HEK293 (cell line): ENCODE measurements around the gene RHEX.

Source experiments
- CTCF ChIA-PET: fragments of 350-600 bp; formaldehyde crosslinking; extraction: SDS; loops from one replicate; lab custom pipeline; 2021; ENCODE audit warnings: antibody characterized with exemption; lab: Yijun Ruan, JAX
- POLR2A ChIA-PET: fragments of 300-600 bp; formaldehyde crosslinking; extraction: SDS; loops from one replicate; lab custom pipeline; 2020; ENCODE audit warnings: antibody characterized with exemption, inconsistent platforms; lab: Yijun Ruan, JAX
- H3K27ac ChIP-seq: fragments of 200-500 bp; sonication (Bioruptor generic); 2 replicates; pipeline ENCODE4 v1.5.1; 2014; ENCODE audit warnings: low read depth, low read length, control low read depth, inconsistent platforms; ENCODE audit errors: extremely low read depth
- H3K36me3 ChIP-seq, 2 experiments: fragments of 200-500 bp in 1 of 2; sonication (Bioruptor generic) in 1 of 2; 1 replicate in 1 of 2; 2 replicates in 1 of 2; pipeline ENCODE4 v1.5.1; 2014 to 2017; ENCODE audit warnings: inconsistent platforms in 2 of 2, low read length in 2 of 2; ENCODE audit not compliant: control insufficient read depth in 2 of 2, insufficient read depth in 1 of 2
- H3K4me1 ChIP-seq: fragments of 200-500 bp; sonication (Bioruptor generic); 2 replicates; pipeline ENCODE4 v1.5.1; 2014; ENCODE audit warnings: mild to moderate bottlenecking, low read length, inconsistent platforms; ENCODE audit not compliant: control insufficient read depth, insufficient read depth
- H3K4me3 ChIP-seq: 2 replicates; pipeline ENCODE4 v1.5.1; 2011; ENCODE audit warnings: low read depth, mild to moderate bottlenecking, control low read depth, low read length, moderate library complexity
- H3K9me3 ChIP-seq: fragments of 200-500 bp; sonication (Bioruptor generic); 2 replicates; pipeline ENCODE4 v1.5.1; 2014; ENCODE audit warnings: low read depth, low read length, inconsistent platforms; ENCODE audit not compliant: control insufficient read depth, insufficient read depth
- GLI4 ChIP-seq: fragments of 450-650 bp; formaldehyde crosslinking; IDR thresholded peaks from 2 replicates; pipeline ENCODE4 v1.5.1; 2016; ENCODE audit warnings: missing biosample characterization, missing genetic modification characterization
- HOXC10 ChIP-seq: sonication (generic); formaldehyde crosslinking; IDR thresholded peaks from 2 replicates; pipeline ENCODE4 v1.8.1; 2023; ENCODE audit warnings: mild to moderate bottlenecking, missing genetic modification reagents
- MYNN ChIP-seq: fragments of 450-650 bp; formaldehyde crosslinking; IDR thresholded peaks from 2 replicates; pipeline ENCODE4 v1.5.1; 2016; ENCODE audit warnings: missing biosample characterization, missing genetic modification characterization, borderline replicate concordance
- ZEB2 ChIP-seq: fragments of 450-650 bp; formaldehyde crosslinking; IDR thresholded peaks from 2 replicates; pipeline ENCODE4 v1.5.1; 2016; ENCODE audit warnings: missing biosample characterization, missing genetic modification characterization
- ZFP69B ChIP-seq: fragments of 450-650 bp; formaldehyde crosslinking; IDR thresholded peaks from 2 replicates; pipeline ENCODE4 v1.5.1; 2016; ENCODE audit warnings: missing biosample characterization, missing genetic modification characterization
- ZIC2 ChIP-seq: fragments of 450-650 bp; formaldehyde crosslinking; IDR thresholded peaks from 2 replicates; pipeline ENCODE4 v1.5.1; 2016; ENCODE audit warnings: missing biosample characterization, missing genetic modification characterization
- ZNF174 ChIP-seq: fragments of 450-650 bp; formaldehyde crosslinking; IDR thresholded peaks from 2 replicates; pipeline ENCODE4 v1.5.0; 2017; ENCODE audit warnings: missing biosample characterization, mild to moderate bottlenecking, missing genetic modification characterization
- ZNF19 ChIP-seq: fragments of 450-650 bp; formaldehyde crosslinking; IDR thresholded peaks from 2 replicates; pipeline ENCODE4; 2016; ENCODE audit warnings: missing biosample characterization, missing genetic modification characterization, low read depth
- ZNF404 ChIP-seq: fragments of 450-650 bp; formaldehyde crosslinking; IDR thresholded peaks from 2 replicates; pipeline ENCODE4 v1.5.1; 2017; ENCODE audit warnings: missing biosample characterization, missing genetic modification characterization
- ZNF777 ChIP-seq: fragments of 450-650 bp; formaldehyde crosslinking; IDR thresholded peaks from 2 replicates; pipeline ENCODE4 v1.5.1; 2017; ENCODE audit warnings: missing biosample characterization, missing genetic modification characterization, borderline replicate concordance
- TF ChIP-seq, protein P1 (sequence below): fragments of 450-650 bp; formaldehyde crosslinking; IDR thresholded peaks from 2 replicates; pipeline ENCODE4 v1.5.1; 2016; ENCODE audit warnings: missing biosample characterization, missing genetic modification characterization
- TF ChIP-seq, protein P2 (sequence below): fragments of 450-650 bp; formaldehyde crosslinking; IDR thresholded peaks from 2 replicates; pipeline ENCODE4 v1.5.1; 2016; ENCODE audit warnings: missing biosample characterization, missing genetic modification characterization
- TF ChIP-seq, protein P3 (sequence below): fragments of 450-650 bp; formaldehyde crosslinking; IDR thresholded peaks from 2 replicates; pipeline ENCODE4 v1.5.1; 2016; ENCODE audit warnings: missing biosample characterization, missing genetic modification characterization, low read depth
- TF ChIP-seq, protein P4 (sequence below): fragments of 450-650 bp; formaldehyde crosslinking; IDR thresholded peaks from 2 replicates; pipeline ENCODE4 v1.5.1; 2016; ENCODE audit warnings: missing biosample characterization, missing genetic modification characterization
- TF ChIP-seq, protein P5 (sequence below): fragments of 450-650 bp; formaldehyde crosslinking; IDR thresholded peaks from 2 replicates; pipeline ENCODE4 v1.5.1; 2016; ENCODE audit warnings: missing biosample characterization, missing genetic modification characterization

Gene RHEX

DNA sequence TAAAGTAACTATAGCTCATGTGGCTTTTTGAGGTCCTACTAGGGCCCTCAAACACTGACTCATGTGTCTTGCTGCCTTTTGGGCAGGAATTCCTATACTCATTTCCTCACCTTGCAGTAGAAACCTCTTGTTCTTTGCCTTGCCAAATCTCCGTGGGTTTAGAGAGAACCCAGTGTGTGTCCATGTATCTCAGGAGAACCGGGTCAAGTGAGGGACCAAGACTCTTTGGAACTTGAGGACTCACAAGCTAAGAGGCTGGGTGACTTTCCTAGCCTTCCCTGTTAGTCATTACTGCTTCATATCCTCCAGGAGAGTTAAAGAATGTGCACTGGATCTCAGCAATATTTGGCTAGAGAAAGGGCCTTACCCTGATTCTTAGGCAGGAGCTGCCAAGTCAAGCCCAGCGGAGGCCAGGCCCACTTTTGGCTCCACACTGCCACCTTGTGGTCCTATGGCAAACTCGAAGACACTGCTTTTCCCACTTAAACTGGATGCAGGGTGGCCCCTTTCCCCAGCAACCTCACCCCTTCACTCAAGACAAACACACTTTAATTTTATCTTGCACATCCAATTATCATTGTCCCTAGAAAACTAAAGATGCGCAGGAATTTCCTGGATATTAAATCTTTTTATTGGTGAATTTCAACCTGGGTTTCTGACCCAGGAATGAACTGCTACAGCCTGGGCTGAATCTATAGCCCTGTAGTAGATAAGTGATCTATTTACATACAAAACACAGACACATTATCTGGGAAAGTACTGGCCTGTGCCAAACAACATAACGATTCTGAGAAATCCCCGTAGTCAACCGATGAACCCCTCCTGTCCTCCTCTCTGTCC lies 53.6 kb downstream of the RHEX start (continued):
- no peak for TF ChIP-seq ZNF19 (tag by site-specific recombination)
- TF ChIP-seq, protein P1, sequence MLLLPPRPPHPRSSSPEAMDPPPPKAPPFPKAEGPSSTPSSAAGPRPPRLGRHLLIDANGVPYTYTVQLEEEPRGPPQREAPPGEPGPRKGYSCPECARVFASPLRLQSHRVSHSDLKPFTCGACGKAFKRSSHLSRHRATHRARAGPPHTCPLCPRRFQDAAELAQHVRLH (tag by site-specific recombination) = no peak
- TF ChIP-seq, protein P2, sequence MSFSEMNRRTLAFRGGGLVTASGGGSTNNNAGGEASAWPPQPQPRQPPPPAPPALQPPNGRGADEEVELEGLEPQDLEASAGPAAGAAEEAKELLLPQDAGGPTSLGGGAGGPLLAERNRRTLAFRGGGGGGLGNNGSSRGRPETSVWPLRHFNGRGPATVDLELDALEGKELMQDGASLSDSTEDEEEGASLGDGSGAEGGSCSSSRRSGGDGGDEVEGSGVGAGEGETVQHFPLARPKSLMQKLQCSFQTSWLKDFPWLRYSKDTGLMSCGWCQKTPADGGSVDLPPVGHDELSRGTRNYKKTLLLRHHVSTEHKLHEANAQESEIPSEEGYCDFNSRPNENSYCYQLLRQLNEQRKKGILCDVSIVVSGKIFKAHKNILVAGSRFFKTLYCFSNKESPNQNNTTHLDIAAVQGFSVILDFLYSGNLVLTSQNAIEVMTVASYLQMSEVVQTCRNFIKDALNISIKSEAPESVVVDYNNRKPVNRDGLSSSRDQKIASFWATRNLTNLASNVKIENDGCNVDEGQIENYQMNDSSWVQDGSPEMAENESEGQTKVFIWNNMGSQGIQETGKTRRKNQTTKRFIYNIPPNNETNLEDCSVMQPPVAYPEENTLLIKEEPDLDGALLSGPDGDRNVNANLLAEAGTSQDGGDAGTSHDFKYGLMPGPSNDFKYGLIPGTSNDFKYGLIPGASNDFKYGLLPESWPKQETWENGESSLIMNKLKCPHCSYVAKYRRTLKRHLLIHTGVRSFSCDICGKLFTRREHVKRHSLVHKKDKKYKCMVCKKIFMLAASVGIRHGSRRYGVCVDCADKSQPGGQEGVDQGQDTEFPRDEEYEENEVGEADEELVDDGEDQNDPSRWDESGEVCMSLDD = no peak
- no peak for TF ChIP-seq ZIC2 (tag by site-specific recombination)
- TF ChIP-seq GLI4 (tag by site-specific recombination) = no peak
- TF ChIP-seq, protein P3, sequence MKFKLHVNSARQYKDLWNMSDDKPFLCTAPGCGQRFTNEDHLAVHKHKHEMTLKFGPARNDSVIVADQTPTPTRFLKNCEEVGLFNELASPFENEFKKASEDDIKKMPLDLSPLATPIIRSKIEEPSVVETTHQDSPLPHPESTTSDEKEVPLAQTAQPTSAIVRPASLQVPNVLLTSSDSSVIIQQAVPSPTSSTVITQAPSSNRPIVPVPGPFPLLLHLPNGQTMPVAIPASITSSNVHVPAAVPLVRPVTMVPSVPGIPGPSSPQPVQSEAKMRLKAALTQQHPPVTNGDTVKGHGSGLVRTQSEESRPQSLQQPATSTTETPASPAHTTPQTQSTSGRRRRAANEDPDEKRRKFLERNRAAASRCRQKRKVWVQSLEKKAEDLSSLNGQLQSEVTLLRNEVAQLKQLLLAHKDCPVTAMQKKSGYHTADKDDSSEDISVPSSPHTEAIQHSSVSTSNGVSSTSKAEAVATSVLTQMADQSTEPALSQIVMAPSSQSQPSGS (tag by site-specific recombination) = no peak
- no peak for TF ChIP-seq ZNF777
- no peak for TF ChIP-seq ZFP69B (tag by site-specific recombination)
- no peak for TF ChIP-seq ZNF174

DNA sequence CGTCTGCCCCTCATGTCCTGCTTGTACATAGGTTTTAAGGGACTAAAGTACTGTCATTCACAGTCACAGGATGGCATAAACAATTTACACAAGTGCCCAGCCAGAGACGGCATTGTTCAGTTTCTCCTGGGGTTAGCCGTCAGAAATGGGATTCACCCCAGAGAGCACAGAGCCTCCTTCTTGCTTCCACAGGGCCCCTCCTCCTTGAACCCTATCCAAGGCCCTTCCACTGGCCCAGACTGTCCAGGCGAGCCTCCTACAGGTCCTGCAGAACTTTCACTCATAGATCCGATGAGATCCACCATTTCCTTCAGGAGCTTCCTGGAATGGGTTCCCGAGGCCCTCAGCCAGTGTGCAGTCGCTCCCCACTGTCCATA lies 54.2 kb downstream of the RHEX start:
- CTCF ChIA-PET = interaction anchor here (0.6 to 11.1 kb wide), 18 partner anchors 7 to 515 kb away, joined by 3 to 151 read pairs (median 6); partner anchors contain the start of gene RAB7B
- POLR2A ChIA-PET = no interaction called here
- TF ChIP-seq ZNF404 (tag by site-specific recombination) = no peak
- TF ChIP-seq ZEB2 (tag by site-specific recombination) = no peak
- TF ChIP-seq, protein P4, sequence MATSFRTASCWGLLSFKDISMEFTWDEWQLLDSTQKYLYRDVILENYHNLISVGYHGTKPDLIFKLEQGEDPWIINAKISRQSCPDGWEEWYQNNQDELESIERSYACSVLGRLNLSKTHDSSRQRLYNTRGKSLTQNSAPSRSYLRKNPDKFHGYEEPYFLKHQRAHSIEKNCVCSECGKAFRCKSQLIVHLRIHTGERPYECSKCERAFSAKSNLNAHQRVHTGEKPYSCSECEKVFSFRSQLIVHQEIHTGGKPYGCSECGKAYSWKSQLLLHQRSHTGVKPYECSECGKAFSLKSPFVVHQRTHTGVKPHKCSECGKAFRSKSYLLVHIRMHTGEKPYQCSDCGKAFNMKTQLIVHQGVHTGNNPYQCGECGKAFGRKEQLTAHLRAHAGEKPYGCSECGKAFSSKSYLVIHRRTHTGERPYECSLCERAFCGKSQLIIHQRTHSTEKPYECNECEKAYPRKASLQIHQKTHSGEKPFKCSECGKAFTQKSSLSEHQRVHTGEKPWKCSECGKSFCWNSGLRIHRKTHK (tag by site-specific recombination) = no peak
- TF ChIP-seq HOXC10 (CRISPR knock-in tag) = no peak

DNA sequence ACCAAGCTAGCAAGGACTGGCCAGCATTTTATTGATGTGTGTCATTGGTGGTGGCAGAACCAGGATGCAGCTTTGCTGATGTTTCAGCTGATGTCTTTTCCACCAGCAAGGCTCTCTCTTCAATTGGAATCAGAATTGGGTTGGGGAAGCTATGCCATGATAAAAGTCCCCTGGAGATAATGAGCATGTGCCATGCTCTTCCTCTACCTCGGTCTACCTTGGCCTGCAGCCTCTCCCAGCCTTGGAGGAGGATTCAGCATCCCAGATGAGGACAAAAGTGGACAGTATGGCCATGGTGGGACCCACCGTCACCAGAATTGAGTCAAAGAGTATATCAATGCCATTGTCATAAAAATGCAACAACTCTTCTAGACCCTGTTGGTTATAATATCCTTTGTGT lies 55.7 kb downstream of the RHEX start:
- TF ChIP-seq, protein P5, sequence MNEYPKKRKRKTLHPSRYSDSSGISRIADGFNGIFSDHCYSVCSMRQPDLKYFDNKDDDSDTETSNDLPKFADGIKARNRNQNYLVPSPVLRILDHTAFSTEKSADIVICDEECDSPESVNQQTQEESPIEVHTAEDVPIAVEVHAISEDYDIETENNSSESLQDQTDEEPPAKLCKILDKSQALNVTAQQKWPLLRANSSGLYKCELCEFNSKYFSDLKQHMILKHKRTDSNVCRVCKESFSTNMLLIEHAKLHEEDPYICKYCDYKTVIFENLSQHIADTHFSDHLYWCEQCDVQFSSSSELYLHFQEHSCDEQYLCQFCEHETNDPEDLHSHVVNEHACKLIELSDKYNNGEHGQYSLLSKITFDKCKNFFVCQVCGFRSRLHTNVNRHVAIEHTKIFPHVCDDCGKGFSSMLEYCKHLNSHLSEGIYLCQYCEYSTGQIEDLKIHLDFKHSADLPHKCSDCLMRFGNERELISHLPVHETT = no peak
- TF ChIP-seq MYNN (tag by site-specific recombination) = peak; percentile 69; the same call in 1 of the 2 replicates
- TF ChIP-seq, all 188 proteins: peak for 1
- no peaks in the 10 kb centered on the region for H3K9me3 ChIP-seq
- no peak overlapping the region for H3K27ac ChIP-seq
- ChIA-PET CTCF (interaction anchor here (0.7 to 11.1 kb wide), 10 partner anchors 9 to 678 kb away, joined by 3 to 151 read pairs (median 5); no protein-coding TSS in a partner anchor), POLR2A (interaction anchor here (0.7 kb wide), 1 partner anchor 30 kb away, joined by 3 read pairs; no protein-coding TSS in a partner anchor)
- H3K36me3 ChIP-seq = no peaks in the 10 kb centered on the region
- H3K4me1 ChIP-seq = no peaks in the 10 kb centered on the region
- H3K4me3 ChIP-seq = no peak overlapping the region

More for the DNA sequence above, 54.2 kb downstream of the RHEX start:
- H3K36me3 ChIP-seq = no peaks in the 10 kb centered on the region
- H3K4me3 ChIP-seq = no peak overlapping the region
- no peak overlapping the region for H3K27ac ChIP-seq
- no peaks in the 10 kb centered on the region for H3K9me3 ChIP-seq
- no peaks in the 10 kb centered on the region for H3K4me1 ChIP-seq
